Sigmoid colon (tissue), 7 donors: ENCODE data around the gene GLYATL3. TPM values are rescaled to one million over a fixed set of nuclear protein-coding genes. Genes with fewer than 3 reads are reported as not detected.

Source experiments
- DNase-seq: peaks from one replicate; pipeline ENCODE4 v3.0.0-alpha.2; 2019
- H3K27ac ChIP-seq, 4 donors: fragments of 200-600 bp; sonication (generic); one replicate each; pipeline ENCODE4 v1.5.1; 2016 to 2019; ENCODE audit warnings: mild to moderate bottlenecking in 1 of 4
- H3K27me3 ChIP-seq, 3 donors: fragments of 200-600 bp; sonication (generic); one replicate each; pipeline ENCODE4 v1.5.1; 2019; ENCODE audit warnings: mild to moderate bottlenecking in 1 of 3
- H3K36me3 ChIP-seq, 4 donors: fragments of 200-600 bp; sonication (generic); one replicate each; pipeline ENCODE4 v1.5.1; 2016 to 2019
- H3K4me1 ChIP-seq, 4 donors: fragments of 200-600 bp; sonication (generic); one replicate each; pipeline ENCODE4 v1.5.1; 2017 to 2019
- H3K4me3 ChIP-seq, 4 donors: fragments of 200-600 bp; sonication (generic); one replicate each; pipeline ENCODE4 v1.5.1; 2017 to 2019; ENCODE audit warnings: mild to moderate bottlenecking in 2 of 4, moderate library complexity in 1 of 4
- H3K9me3 ChIP-seq, 4 donors: fragments of 200-600 bp in 3 of 4; sonication (generic) in 3 of 4; one replicate each; pipeline versions ENCODE4 v1.5.1 to v1.6.1; 2013 to 2019
- EP300 ChIP-seq, 4 donors: sonication (generic); formaldehyde crosslinking; IDR thresholded peaks; one replicate each; pipeline ENCODE4 v1.6.1; 2017; ENCODE audit warnings: antibody characterized with exemption in 4 of 4
- POLR2A ChIP-seq, 2 donors: fragments of 450-650 bp; IDR thresholded peaks; one replicate each; pipeline ENCODE4 v1.6.1; 2016; ENCODE audit warnings: antibody characterized with exemption in 2 of 2, mild to moderate bottlenecking in 2 of 2, moderate library complexity in 2 of 2
- POLR2AphosphoS5 ChIP-seq, 4 donors: sonication (generic); formaldehyde crosslinking; IDR thresholded peaks; one replicate each; pipeline ENCODE4 v1.6.1; 2017; ENCODE audit warnings: antibody characterized with exemption in 4 of 4
- WGBS, 2 donors: extraction: QIAGEN DNeasy Blood & Tissue Kit; methylation state at CpG; one replicate each; pipeline ENCODE4 v1.1.7; 2013; 5-methylcytosine and 5-hydroxymethylcytosine counted together
- intact Hi-C: fragments of 100-400 bp; cut with DNase I; formaldehyde crosslinking; loops from one replicate; pipeline ENCODE4 v1.15.1; 2023
- polyA plus RNA-seq, 3 donors: library from polyadenylated mRNA; stranded (reverse); fragments of 200-250 nt; gene quantifications; one replicate each; pipeline ENCODE4 v1.2.3, GENCODE V29; 2013
- total RNA-seq, 4 donors: library from RNA; depleted of rRNA; stranded (reverse); fragments of >200 nt; gene quantifications; one replicate each; pipeline ENCODE4 v1.1.0, GENCODE V29; 2016
- TF ChIP-seq, protein P1 (sequence below), 4 experiments: fragments of 450-650 bp in 3 of 4; fragments of 200-600 bp in 1 of 4; IDR thresholded peaks; one replicate each; pipeline ENCODE4 v1.5.1; 2016 to 2019; ENCODE audit warnings: antibody characterized with exemption in 4 of 4, mild to moderate bottlenecking in 3 of 4, moderate library complexity in 2 of 4
- donor health status: healthy with polysubstance abuse.
- donor health status: Bipolar disorder and iron deficiency.
- donor health status: healthy.

Gene GLYATL3
- total and polyA plus RNA-seq, 7 donors: 1.8 TPM; not detected in 6

DNA sequence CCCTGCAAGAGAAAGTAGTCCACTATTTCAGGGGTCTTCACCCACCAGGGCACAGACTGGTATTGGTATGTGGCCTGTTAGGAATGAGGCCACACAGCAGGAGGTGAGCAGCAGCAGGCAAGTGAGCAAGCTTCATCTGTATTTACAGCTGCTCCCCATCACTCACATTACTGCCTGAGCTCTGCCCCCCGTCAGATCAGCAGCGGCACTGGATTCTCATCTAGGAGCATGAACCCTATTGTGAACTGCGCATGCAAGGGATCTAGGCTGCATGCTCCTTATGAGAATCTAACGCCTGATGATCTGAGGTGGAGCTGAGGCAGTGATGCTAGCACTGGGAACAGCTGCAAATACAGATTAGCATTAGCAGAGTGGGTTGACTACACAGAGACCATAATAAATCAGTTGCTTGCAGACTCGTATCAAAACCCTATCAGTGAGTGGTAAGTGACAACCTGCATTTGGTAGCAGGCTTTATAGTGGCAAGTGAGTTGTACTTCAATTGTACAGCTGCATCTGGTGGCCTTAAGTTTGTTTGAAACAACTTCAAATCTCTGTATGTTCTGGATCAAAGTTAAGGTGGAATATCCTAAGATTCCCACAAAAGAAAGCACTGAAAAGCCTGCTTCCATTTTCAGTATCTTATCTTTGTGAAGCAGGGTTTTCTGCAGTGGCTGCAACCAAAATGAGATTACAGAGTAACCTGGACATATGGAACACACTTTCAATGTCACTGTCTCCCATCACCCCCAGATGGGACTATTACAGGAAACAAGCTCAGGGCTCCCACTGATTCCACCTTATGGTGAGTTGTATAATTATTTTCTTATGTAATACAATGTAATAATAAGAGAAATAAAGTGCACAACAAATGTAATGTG, 63.5 kb downstream of the GLYATL3 start:
- WGBS, 2 donors: 89 to 91% methylated on average over 5 of the region's 5 CpGs
- no peaks in the 10 kb centered on the region for H3K36me3 ChIP-seq
- no peaks in the 10 kb centered on the region for H3K9me3 ChIP-seq
- H3K27me3 ChIP-seq: no peaks in the 10 kb centered on the region
- H3K4me1 ChIP-seq: no peaks in the 10 kb centered on the region
- H3K27ac ChIP-seq: no peak overlapping the region
- intact Hi-C loops: no loop called here
- DNase-seq: no peak
- TF ChIP-seq, protein P1, sequence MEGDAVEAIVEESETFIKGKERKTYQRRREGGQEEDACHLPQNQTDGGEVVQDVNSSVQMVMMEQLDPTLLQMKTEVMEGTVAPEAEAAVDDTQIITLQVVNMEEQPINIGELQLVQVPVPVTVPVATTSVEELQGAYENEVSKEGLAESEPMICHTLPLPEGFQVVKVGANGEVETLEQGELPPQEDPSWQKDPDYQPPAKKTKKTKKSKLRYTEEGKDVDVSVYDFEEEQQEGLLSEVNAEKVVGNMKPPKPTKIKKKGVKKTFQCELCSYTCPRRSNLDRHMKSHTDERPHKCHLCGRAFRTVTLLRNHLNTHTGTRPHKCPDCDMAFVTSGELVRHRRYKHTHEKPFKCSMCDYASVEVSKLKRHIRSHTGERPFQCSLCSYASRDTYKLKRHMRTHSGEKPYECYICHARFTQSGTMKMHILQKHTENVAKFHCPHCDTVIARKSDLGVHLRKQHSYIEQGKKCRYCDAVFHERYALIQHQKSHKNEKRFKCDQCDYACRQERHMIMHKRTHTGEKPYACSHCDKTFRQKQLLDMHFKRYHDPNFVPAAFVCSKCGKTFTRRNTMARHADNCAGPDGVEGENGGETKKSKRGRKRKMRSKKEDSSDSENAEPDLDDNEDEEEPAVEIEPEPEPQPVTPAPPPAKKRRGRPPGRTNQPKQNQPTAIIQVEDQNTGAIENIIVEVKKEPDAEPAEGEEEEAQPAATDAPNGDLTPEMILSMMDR (IDR thresholded peaks at IDR 0.05): no peak
- TF ChIP-seq POLR2A (IDR thresholded peaks at IDR 0.05): no peak
- TF ChIP-seq POLR2AphosphoS5 (IDR thresholded peaks at IDR 0.05): no peak
- no peak for TF ChIP-seq EP300 (IDR thresholded peaks at IDR 0.05)
- H3K4me3 ChIP-seq: no peak overlapping the region

GRCh38 chr6:49564552-49564951, 64.8 kb downstream of the GLYATL3 start:
- intact Hi-C loops: no loop called here
- WGBS, 2 donors: 79 to 87% methylated on average over 1 of the region's 1 CpG
- Histone ChIP-seq H3K4me3 (no peak overlapping the region), H3K4me1 (no peaks in the 10 kb centered on the region), H3K27me3 (no peaks in the 10 kb centered on the region), H3K9me3 (no peaks in the 10 kb centered on the region), H3K36me3 (no peaks in the 10 kb centered on the region), H3K27ac (no peak overlapping the region)
- DNase-seq: no peak
- TF ChIP-seq POLR2AphosphoS5 (IDR thresholded peaks at IDR 0.05) (no peak), EP300 (IDR thresholded peaks at IDR 0.05) (no peak), POLR2A (IDR thresholded peaks at IDR 0.05) (no peak)
- TF ChIP-seq, protein P1 (IDR thresholded peaks at IDR 0.05): no peak

DNA sequence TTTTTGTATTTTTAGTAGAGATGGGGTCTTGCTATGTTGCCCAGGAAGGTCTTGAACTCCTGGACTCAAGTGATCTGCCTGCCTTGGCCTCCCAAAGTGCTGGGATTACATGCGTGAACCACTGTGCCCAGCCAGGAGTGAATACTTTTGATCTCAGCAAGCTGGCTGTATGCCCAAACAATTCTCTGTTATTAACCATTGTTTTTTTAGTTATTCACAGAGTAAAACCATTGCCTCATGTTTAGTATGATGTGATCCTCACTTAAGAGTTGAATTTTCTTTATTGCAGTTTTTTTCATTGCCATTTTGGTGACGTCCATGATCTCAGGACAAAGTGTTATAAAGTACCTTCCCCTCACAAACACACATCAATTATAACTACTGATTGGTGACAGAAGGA, 65.5 kb downstream of the GLYATL3 start:
- H3K9me3 ChIP-seq: no peaks in the 10 kb centered on the region
- H3K4me1 ChIP-seq: no peaks in the 10 kb centered on the region
- no peaks in the 10 kb centered on the region for H3K36me3 ChIP-seq
- no peaks in the 10 kb centered on the region for H3K27me3 ChIP-seq
- H3K27ac ChIP-seq: no peak overlapping the region
- DNase-seq: no peak
- 47% methylated on average over 2 of the region's 2 CpGs for WGBS, 2 donors
- intact Hi-C loops: no loop called here
- no peak for TF ChIP-seq POLR2AphosphoS5 (IDR thresholded peaks at IDR 0.05)
- no peak for TF ChIP-seq EP300 (IDR thresholded peaks at IDR 0.05)
- no peak overlapping the region for H3K4me3 ChIP-seq

- Histone ChIP-seq H3K36me3 (no peaks in the 10 kb centered on the region), H3K9me3 (no peaks in the 10 kb centered on the region), H3K27ac (no peak overlapping the region), H3K4me3 (no peak overlapping the region), H3K4me1 (no peaks in the 10 kb centered on the region), H3K27me3 (no peaks in the 10 kb centered on the region)
- intact Hi-C loops: no loop called here
- DNase-seq: no peak
- WGBS, 2 donors: 63 to 69% methylated on average over 10 of the region's 10 CpGs
- no peak for TF ChIP-seq POLR2AphosphoS5 (IDR thresholded peaks at IDR 0.05)
- no peak for TF ChIP-seq POLR2A (IDR thresholded peaks at IDR 0.05)
- TF ChIP-seq EP300 (IDR thresholded peaks at IDR 0.05): no peak
- TF ChIP-seq, protein P1 (IDR thresholded peaks at IDR 0.05): no peak
Observed at GRCh38 chr6:49565855-49566254, 66.1 kb downstream of the GLYATL3 start.

- DNase-seq: no peak
- H3K27me3 ChIP-seq: no peaks in the 10 kb centered on the region
- no peaks in the 10 kb centered on the region for H3K36me3 ChIP-seq
- intact Hi-C loops: no loop called here
- H3K4me3 ChIP-seq: no peak overlapping the region
- no peaks in the 10 kb centered on the region for H3K9me3 ChIP-seq
- H3K27ac ChIP-seq: no peak overlapping the region
- no peaks in the 10 kb centered on the region for H3K4me1 ChIP-seq
- no peak for TF ChIP-seq POLR2AphosphoS5 (IDR thresholded peaks at IDR 0.05)
- TF ChIP-seq EP300 (IDR thresholded peaks at IDR 0.05): no peak
- TF ChIP-seq, protein P1 (IDR thresholded peaks at IDR 0.05): no peak
- TF ChIP-seq POLR2A (IDR thresholded peaks at IDR 0.05): no peak
- WGBS, 2 donors: 58 to 72% methylated on average over 6 of the region's 6 CpGs
Observed at GRCh38 chr6:49570474-49571079, 70.9 kb downstream of the GLYATL3 start.
